GM18499 (cell line): ENCODE results near the gene DVL3.
A peak's percentile ranks its signal among the peaks of the same experiment; 100 is the strongest.
"Not testable (repeated sequence)": the region's sequence is repeated elsewhere in the genome, so short reads cannot be mapped to it uniquely, and the experiment has no call there.

ENCODE experiments used
- ATAC-seq: cut with Tn5 transposase; IDR thresholded peaks from one replicate; pipeline ENCODE4 v1.9.1; 2021; ENCODE audit warnings: moderate number of reproducible peaks; ENCODE audit not compliant: insufficient read depth, unreplicated experiment

Gene DVL3

DNA sequence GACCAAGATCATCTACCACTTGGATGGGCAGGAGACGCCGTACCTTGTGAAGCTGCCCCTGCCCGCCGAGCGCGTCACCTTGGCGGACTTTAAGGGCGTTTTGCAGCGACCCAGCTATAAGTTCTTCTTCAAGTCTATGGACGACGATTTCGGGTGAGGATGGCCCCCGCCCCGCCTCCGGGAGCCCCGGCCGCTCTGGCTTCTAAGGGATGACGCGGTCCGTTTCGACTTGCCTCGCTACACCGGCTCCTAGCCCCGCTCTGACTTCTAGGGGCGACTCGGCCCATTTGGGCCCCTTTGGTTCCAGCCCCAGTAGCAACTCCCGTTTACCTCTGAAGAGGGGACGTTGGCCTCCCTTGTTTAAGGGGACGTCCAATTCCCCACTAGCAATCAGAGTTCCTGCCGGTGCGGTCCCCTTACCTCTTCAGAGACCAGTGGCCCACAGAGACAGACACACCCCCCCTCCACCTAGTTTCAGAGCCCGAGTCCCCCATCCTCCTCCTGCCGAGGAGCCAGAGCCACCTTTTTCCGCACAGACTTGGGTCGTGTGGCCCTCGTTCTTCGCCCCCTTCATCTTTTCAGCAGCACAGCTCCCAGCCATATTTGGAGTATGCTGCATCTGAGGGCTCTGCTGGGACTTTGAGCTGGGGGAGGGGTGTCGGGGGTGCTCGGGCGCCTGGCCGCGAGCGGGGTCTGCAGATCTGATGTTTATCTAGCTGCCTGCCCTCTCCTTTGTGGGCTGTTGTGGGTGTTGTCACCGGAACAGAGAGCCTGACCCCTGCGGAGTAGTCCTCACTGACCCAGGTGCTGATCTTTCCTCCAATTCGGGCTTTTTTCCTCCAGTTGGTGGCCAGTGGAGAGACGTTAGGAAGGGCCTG lies 706 bp downstream of the DVL3 start:
- no peak for ATAC-seq

DNA sequence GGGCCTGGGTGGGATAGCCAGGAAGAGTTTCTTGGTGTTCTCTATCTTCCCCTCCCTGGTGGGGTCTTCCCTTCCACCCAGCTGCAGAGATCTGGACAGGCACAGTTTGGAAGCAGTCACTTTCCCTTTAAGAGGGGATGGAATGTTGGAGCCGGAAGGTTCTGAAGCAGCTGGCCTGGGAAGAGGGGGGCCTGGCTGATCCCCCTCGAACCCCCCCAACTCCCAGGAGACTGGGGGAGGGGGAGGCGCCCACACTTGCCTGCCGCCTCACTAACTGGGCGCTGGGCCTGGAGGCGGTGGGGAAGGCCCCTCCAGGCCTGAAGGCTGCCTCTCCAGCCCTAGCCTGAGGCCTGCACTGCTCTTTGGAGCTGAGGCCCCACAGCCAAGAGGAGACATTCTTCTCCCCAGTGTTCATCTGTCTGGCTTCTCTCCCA lies 1.4 kb downstream of the DVL3 start:
- no peak for ATAC-seq

DNA sequence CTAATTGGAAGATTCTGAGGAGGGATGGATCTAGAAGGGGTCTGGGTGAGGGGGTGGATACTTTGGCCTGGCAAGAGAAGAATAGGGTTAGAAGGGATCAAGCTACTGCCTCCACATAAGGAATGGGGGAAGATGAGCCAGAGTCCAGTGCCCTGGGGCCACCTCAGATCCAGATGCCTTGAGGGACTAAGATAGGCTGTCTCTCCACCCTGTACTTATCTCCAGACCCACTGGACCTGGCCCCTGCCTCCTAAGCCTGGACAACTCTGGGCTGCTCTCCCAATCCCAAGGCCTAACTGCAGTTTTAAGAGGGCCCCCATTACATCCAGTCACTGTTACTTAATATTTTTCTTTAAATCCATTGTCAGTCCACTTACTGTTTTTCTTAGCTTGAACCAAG lies 2.0 kb downstream of the DVL3 start:
- ATAC-seq = no peak

DNA sequence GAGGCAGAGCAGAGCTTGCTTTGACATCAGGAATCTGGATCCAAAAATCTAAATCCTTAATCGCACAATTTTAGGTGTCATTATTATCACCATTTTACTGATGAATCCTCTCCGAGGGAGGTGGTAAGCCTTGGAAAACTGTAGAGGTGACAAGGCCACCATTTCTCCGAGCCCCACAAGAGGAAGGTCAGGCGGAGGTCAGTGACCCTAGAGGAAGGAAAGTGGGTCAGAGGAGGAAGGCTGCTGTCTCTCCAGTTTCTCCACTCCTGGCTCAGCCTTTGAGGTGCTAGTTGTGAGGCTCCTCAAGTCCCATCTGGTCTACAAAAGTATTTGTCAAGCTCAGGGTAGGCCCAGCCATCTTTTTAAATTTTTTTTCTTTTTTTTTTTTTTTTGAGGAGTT lies 3.2 kb downstream of the DVL3 start:
- ATAC-seq = no peak

DNA sequence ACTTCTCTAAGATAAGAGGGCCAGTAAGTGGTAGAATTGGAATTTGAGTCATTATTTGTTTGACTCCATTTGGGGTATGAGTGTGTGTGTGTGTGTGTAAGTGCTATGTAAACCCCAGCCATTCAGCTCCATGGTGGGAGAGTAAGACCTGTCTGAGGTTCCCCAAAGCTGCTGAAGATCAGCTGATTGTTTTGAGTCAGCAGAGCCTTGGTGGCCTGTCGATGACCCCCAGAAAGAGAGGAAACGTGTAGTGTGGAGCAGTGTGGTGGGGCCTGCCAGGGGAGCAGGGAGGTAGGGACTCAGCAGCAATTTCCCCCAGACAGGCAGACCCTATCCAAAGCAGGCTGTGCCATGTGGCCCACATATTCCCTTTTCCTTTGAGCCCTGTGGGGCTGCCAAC lies 5.3 kb downstream of the DVL3 start:
- no peak for ATAC-seq

DNA sequence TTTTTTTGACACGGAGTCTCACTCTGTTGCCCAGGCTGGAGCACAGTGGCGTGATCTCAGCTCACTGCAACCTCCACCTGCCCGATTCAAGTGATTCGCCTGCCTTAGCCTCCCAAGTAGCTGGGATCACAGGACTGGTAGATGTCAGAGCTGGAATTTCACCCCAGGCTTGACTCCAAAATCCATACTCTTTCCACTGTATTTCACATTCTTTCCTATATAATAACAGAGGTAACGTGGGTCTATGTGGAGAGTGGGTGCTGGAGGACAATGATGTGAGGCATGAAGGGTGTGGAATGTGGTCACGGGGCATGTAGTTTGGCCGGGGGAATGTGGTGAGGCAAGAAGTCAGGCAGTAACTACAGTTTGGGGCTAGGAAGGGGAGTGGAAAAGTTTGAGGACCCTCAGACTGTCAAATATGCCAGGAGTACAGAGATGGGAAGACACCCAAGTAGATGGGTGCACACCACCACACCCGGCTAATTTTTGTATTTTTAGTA lies 7.4 kb downstream of the DVL3 start:
- ATAC-seq = not testable (repeated sequence)

DNA sequence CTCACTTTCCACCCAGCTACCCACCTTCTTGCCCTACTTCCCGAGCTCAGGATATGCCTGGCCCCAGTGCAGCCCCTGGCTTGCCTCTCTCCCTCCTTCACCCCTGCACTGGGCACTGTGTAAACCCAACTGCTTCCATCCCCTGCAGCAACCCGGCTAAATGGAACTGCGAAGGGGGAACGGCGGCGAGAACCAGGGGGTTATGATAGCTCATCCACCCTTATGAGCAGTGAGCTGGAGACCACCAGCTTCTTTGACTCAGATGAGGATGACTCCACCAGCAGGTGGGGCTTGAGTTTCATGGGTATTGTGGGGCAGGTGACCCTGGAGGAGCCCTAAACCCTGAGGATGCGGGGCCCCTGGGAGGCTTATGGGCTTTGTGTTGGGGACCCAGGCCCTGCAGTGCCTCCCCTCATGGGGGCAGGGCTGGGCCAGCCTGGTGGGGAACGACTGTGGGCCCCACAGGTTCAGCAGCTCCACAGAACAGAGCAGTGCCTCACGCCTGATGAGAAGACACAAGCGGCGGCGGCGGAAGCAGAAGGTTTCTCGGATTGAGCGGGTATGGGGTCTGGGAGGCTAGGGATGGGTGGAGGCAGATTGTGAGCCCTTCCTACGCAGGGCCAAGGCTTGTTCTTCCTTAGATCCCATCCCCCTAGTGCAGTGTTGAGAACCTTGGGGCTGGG lies 9.6 kb downstream of the DVL3 start:
- ATAC-seq = no peak

DNA sequence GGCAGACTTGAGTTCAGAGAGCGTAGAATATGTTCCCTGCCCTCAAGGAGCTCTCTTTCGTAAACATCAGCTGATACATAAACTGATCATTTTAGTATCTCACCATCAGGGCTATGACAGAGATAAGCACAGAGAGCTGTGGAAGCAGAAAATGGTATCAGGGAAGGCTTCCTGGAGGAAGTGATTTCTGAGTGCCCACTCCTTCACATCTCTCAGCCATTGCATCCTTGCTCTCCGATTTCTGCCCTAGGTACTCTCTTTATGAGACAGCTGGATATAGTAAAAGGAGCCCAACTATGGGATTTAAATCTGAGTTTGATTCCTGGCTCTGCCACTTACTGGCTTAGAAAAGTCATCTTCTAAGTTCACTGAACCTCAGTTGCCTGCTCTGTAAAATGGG lies 10.4 kb downstream of the DVL3 start:
- ATAC-seq = no peak

DNA sequence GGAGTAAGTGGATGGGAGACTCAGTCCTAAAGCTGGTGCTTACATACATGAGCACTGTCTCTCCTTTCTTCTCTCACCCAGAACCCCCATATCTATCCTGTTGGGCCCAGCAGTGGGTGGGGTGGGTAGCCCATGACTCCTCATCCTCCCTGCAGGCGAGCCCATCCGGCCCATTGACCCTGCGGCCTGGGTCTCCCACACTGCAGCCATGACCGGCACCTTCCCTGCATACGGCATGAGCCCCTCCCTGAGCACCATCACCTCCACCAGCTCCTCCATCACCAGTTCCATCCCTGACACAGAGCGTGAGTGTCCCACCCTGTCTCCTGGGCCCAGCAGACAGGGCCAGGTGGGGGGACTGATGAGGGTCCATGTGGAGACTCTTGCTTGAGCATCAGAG lies 11.5 kb downstream of the DVL3 start:
- ATAC-seq = no peak

DNA sequence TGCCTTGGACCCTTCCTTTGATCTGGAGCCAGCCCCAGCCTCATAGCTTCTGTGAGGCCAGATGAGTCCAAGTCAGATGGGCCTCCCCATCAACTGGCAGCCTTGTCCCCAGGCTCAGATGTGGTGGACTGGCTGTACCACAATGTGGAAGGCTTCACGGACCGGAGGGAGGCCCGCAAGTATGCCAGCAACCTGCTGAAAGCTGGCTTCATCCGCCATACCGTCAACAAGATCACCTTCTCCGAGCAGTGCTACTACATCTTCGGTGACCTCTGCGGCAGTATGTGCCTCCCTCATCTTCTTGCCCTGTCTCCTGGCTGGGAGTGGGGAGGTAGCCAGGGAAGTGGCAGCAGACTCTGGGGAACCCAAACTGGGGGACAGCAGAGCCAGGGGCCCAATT lies 12.6 kb downstream of the DVL3 start:
- no peak for ATAC-seq

DNA sequence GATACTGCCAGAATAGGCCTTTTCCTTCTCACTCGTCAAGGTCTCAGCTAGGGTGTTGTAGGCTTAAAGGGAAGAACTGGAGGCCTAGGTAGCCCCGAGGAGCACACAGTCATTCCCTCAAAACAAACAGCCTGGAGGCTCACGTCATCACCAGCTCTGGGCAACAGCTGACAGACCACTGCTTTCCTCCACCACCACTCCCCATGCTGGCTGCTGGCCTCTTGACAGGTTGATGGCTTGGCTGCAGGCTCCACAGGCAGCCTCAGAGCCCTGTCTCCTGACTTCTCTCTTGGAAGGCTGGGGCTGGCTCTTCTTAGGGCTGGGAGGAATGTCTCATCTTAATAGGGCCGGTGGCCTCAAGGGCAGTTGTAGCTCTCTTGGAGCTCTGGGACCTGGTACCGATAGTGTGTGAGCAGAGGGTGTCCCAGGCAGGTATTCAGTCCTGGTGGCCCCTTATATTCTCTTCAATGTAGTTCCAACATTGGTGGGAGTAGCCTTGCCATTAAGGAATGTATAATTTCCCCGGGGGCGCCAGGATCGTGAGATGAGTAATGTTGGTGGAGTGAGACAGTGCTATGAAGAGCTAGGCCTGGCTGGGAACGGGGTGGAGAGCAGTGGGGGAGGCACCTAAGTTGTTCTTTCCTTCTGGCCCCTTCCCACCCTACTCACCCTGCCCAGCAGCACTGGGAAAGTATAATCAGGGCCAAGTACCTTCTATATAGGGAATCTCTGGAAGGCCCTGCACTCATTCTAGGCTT lies 13.4 kb downstream of the DVL3 start:
- no peak for ATAC-seq

DNA sequence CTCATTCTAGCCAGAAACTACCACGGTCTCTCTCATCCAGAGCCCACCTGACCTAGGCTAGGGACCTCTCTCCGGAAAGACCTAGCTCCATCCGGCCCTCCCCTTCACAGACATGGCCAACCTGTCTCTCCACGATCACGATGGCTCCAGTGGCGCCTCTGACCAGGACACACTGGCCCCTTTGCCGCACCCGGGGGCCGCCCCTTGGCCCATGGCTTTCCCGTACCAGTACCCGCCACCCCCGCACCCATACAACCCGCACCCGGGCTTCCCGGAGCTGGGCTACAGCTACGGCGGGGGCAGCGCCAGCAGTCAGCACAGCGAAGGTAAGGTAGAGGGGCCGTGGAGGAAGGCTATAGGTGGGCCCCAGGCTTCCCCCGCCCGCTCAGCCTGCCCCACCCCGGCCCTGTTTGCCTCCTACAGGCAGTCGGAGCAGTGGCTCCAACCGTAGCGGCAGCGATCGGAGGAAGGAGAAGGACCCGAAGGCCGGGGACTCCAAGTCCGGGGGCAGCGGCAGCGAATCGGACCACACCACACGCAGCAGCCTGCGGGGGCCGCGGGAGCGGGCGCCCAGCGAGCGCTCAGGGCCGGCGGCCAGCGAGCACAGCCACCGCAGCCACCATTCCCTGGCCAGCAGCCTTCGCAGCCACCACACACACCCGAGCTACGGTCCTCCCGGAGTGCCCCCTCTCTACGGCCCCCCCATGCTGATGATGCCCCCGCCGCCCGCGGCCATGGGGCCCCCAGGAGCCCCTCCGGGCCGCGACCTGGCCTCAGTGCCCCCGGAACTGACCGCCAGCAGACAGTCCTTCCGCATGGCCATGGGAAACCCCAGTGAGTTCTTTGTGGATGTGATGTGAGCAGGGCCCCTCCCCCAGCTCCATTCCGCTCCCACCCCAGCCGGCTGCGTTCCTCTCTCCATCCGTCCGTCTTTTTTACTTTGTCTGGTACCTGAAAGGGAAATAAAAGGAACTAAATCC lies 15.0 kb downstream of the DVL3 start:
- no peak for ATAC-seq

DNA sequence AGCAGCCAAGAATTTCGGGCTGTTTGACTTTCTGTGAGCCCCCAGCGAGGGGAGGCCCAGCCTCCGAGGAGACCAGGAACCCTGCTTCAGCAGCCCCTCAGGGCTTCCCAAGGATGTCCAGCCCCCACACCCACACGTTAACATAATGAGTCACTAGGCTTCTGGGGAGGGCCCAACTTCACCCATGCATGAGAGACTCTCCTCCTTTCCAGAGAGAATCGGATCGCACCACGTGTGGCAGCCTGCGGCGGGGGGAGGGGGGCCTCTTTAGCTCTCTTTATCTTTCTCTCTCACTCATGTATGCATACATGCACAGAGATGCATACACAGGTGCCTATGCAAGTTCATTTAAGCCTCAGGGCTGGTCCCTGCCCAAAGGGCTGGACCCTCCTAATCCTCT lies 16.4 kb downstream of the DVL3 start:
- ATAC-seq = no peak

DNA sequence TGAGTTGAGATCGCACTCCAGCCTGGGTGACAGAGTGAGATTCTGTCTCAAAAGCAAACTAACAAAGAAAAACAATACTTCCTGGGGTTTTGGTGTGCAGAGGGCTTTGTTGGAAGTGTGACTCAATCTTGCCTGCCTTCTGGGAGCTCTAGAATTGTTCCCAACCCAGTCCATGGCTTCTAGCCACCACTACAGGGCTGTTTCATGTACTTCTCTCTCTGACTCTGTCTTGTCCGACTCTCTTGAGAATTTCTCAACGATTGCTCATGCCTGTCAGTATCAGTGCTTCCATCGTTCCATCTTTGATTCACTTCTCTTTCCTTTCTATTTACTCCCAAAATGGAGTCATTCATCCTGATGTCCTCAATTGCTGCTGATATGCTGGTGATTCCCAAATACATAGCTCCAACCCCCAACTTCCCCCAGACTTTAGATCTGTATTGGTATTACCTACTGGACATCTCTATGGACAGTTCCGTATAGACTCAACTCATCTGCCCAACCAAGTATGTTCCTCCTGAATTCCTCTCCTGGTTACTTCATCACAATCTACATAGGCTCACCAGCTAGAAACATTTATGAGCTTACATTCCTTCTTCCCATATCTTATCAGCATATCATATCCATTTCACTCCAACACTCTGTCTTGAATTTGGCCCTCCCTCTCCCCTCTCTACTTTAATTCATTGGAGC lies 17.6 kb downstream of the DVL3 start:
- ATAC-seq = no peak

DNA sequence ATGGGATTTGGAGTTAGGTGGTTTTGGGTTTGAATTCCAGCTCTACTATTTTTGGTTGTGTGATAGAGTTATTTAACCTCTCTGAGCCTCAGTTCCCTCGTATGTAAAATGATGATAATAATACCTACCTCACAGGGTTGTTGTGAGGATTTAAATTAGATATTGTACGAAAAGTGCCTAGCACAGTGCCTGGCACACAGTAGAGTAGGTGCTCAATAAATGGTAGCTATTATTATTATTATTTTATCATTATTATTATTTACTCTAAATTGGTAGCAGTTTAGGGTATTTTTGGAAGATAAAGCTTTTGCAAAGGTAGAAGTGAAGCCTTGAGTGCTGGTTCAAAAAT lies 18.2 kb downstream of the DVL3 start:
- no peak for ATAC-seq

DNA sequence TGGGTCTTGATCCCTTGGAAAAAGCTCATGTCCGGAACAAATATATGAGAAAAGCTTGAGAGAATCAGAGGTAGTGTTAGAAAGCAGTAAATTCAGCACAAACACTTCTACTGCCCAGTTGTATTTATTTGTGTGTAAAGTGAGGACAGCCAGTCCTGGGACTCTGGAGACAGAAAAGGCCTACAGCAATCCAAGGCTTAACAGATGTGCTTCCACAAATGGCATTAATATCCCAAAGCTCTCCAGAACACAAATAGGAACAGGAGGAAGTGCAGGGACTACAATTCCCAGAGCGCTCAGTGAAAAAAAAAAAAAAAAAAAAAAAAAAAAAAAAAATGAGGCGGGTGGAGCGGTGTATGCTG lies 19.1 kb downstream of the DVL3 start:
- no peak for ATAC-seq

DNA sequence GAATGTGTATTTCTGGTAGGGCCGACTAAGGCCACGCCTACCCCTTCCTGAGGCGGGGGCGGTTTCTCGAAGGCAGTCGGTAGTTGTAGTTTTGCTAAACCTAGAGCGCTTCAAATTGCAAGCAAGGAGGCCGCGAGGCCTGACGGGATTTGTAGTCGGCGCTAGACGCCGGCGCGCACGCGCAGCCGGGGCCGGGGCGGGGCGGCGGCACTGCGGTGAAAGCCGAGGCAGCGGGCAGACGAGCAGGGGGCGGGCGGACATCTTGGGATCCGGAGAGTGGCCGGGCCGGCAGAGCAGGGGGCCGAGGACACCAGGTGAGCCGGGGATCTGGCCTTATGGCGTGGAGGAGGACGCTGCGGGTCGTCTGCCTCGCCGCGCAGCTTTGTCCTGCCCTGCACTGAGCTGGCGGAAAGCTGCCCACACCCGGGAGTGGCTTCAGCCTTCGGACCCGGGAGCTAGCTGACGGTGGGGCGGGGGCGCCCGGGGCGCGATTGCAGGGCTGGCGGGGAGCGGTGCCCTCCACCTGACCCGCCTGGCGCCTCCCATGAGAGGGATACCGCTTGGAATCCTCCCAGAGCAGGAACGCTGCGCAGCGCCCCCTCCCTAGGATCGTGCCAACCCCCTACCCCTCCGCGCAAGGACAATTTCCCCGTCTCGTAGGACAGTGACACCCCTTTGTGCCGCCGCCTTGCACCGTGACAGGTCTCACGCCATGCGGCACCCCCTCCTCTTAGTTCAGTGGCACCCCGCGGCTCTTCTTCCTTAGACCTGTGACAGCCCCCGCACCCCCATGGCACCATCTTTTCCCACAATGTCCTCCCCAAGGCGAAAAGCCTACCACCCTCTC lies 19.7 kb downstream of the DVL3 start, which contains the start of gene AP2M1:
AP2M1 (plus strand) TSS at position 210 of the 847 bp plus-strand sequence. CDS start 2,139 bp downstream, outside the sequence.
- peak; percentile 86 for ATAC-seq

DNA sequence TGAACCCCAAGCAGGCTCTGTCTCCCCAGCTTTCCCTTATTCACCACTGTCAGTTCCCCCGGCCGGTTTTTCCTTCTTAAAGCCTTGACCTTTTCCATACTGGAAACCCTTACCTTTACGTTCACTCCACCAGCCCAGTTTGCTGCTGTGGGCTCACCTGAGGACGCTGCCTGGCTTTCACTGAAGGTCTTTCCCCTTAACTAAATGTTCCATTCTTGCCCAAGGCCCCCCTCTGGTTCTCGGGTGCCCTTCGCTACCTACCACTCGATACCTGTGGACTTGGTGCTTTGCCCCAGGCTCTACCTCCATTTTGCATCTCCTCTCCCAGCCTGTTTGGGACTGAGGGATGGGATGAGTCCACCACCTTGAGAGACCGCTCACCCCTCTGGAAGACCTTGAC lies 20.3 kb downstream of the DVL3 start:
- ATAC-seq = no peak
